GM23338 (cell line): ENCODE results near the gene SCN4B. TPM values are rescaled to one million over a fixed set of nuclear protein-coding genes. Genes with fewer than 3 reads are reported as not detected.

ENCODE experiments used
- ATAC-seq: fragments of 200-7000 bp; cut with Tn5 transposase; 3 replicates; pipeline ENCODE4 v1.9.1; 2020
- DNase-seq: peaks from one replicate; pipeline ENCODE4 v3.0.0-alpha.2; 2015; ENCODE audit warnings: low spot score
- H2AFZ ChIP-seq: fragments of 200-600 bp; sonication (generic); 2 replicates; pipeline ENCODE4 v1.8.0; 2016; ENCODE audit warnings: antibody characterized with exemption, mild to moderate bottlenecking, moderate library complexity
- H3F3A ChIP-seq: fragments of 200-600 bp; sonication (generic); replicated peaks from 2 replicates; pipeline ENCODE4 v1.8.0; 2017; ENCODE audit warnings: antibody characterized with exemption, mixed run types, low read depth
- H3K27ac ChIP-seq: fragments of 200-600 bp; sonication (generic); 2 replicates; pipeline ENCODE4 v1.6.1; 2016; ENCODE audit warnings: low read depth
- H3K27me3 ChIP-seq: fragments of 200-600 bp; sonication (generic); 2 replicates; pipeline ENCODE4 v1.8.0; 2016; ENCODE audit warnings: mild to moderate bottlenecking, mixed run types, moderate library complexity; ENCODE audit not compliant: insufficient read depth
- H3K36me3 ChIP-seq: fragments of 200-600 bp; sonication (generic); 2 replicates; pipeline ENCODE4 v1.8.0; 2016; ENCODE audit warnings: mild to moderate bottlenecking; ENCODE audit not compliant: insufficient read depth
- H3K4me1 ChIP-seq: fragments of 200-600 bp; sonication (generic); 2 replicates; pipeline ENCODE4 v1.8.0; 2016; ENCODE audit warnings: mild to moderate bottlenecking, moderate library complexity; ENCODE audit not compliant: insufficient read depth
- H3K4me2 ChIP-seq: fragments of 200-600 bp; sonication (generic); 2 replicates; pipeline ENCODE4 v1.7.1; 2017; ENCODE audit warnings: mixed run types
- H3K4me3 ChIP-seq: fragments of 200-600 bp; sonication (generic); 2 replicates; pipeline ENCODE4 v1.6.1; 2016; ENCODE audit warnings: mixed run types
- H3K79me2 ChIP-seq: fragments of 200-600 bp; sonication (generic); replicated peaks from 2 replicates; pipeline ENCODE4 v1.8.0; 2017; ENCODE audit warnings: mild to moderate bottlenecking; ENCODE audit not compliant: insufficient read depth
- H3K9me2 ChIP-seq: fragments of 200-600 bp; sonication (generic); 2 replicates; pipeline ENCODE4 v1.8.0; 2017; ENCODE audit not compliant: insufficient read depth
- H4K20me1 ChIP-seq: fragments of 200-600 bp; sonication (generic); replicated peaks from 2 replicates; pipeline ENCODE4 v1.8.0; 2017; ENCODE audit warnings: mild to moderate bottlenecking; ENCODE audit not compliant: insufficient read depth
- H3K27ac Mint-ChIP-seq: 2 replicates; pipeline ENCODE4 v1.8.0; 2020; ENCODE audit warnings: inconsistent platforms, mild to moderate bottlenecking, moderate library complexity, mixed read lengths
- H3K27me3 Mint-ChIP-seq: 3 replicates; pipeline ENCODE4 v1.8.0; 2022; ENCODE audit warnings: low read depth, mild to moderate bottlenecking, moderate library complexity, mixed read lengths, inconsistent platforms; ENCODE audit not compliant: insufficient read depth, poor library complexity
- H3K36me3 Mint-ChIP-seq: 3 replicates; pipeline ENCODE4 v1.8.0; 2021; ENCODE audit warnings: low read depth, mild to moderate bottlenecking, inconsistent platforms, moderate library complexity, mixed read lengths
- H3K4me1 Mint-ChIP-seq: 3 replicates; pipeline ENCODE4 v1.8.0; 2020; ENCODE audit warnings: mild to moderate bottlenecking, inconsistent platforms, mixed read lengths
- H3K4me3 Mint-ChIP-seq: 3 replicates; pipeline ENCODE4 v1.8.0; 2021; ENCODE audit warnings: moderate library complexity, mild to moderate bottlenecking, inconsistent platforms, mixed read lengths
- H3K9me3 Mint-ChIP-seq: 3 replicates; pipeline ENCODE4 v1.8.0; 2020; ENCODE audit warnings: moderate library complexity, mild to moderate bottlenecking, inconsistent platforms, mixed read lengths
- CREB1 ChIP-seq: fragments of 250-450 bp; sonication (Bioruptor Pico); IDR thresholded peaks from 2 replicates; pipeline ENCODE4 v1.5.0; 2020; ENCODE audit warnings: low read depth, mild to moderate bottlenecking, moderate library complexity
- EZH2 ChIP-seq: fragments of 200-600 bp; sonication (generic); IDR thresholded peaks from one replicate; pipeline ENCODE4 v1.8.0; 2017; ENCODE audit warnings: antibody characterized with exemption, mild to moderate bottlenecking, low read depth; ENCODE audit not compliant: unreplicated experiment
- JUNB ChIP-seq: IDR thresholded peaks from one replicate; pipeline ENCODE4 v1.6.1; 2016; ENCODE audit warnings: antibody characterized with exemption; ENCODE audit not compliant: unreplicated experiment
- ZNF114 ChIP-seq: fragments of 250-450 bp; sonication (Bioruptor Pico); IDR thresholded peaks from 2 replicates; pipeline ENCODE4 v1.5.0; 2020; ENCODE audit warnings: mild to moderate bottlenecking, moderate library complexity
- ZNF331 ChIP-seq: fragments of 250-450 bp; sonication (Bioruptor Pico); IDR thresholded peaks from 2 replicates; pipeline ENCODE4 v1.5.0; 2020; ENCODE audit warnings: low read depth, mild to moderate bottlenecking, moderate library complexity
- polyA plus RNA-seq: library from polyadenylated mRNA; unstranded; fragments of >200 nt; fragmentation: Nextera tagmentation; extraction: Ambion mirVana; gene quantifications from 2 replicates; pipeline ENCODE4 v1.2.1, GENCODE V29; 2016
- total RNA-seq: library from RNA; depleted of rRNA; stranded (reverse); fragments of >200 nt; shearing (Covaris generic); gene quantifications from 2 replicates; pipeline ENCODE4 v1.2.3, GENCODE V29; 2014
- TF ChIP-seq, protein P1 (sequence below): IDR thresholded peaks from one replicate; pipeline ENCODE4 v1.6.1; 2018; ENCODE audit warnings: antibody characterized with exemption; ENCODE audit not compliant: unreplicated experiment
- TF ChIP-seq, protein P2 (sequence below): IDR thresholded peaks from 2 replicates; pipeline ENCODE4 v1.6.1; 2016; ENCODE audit warnings: antibody characterized with exemption
- TF ChIP-seq, protein P3 (sequence below): fragments of 250-450 bp; sonication (Bioruptor Pico); IDR thresholded peaks from 2 replicates; pipeline ENCODE4 v1.5.0; 2020; ENCODE audit warnings: mild to moderate bottlenecking, moderate library complexity

SCN4B gene
- total and polyA plus RNA-seq, 2 experiments from 2014 or later: 0.45 to 3.0 TPM

DNA sequence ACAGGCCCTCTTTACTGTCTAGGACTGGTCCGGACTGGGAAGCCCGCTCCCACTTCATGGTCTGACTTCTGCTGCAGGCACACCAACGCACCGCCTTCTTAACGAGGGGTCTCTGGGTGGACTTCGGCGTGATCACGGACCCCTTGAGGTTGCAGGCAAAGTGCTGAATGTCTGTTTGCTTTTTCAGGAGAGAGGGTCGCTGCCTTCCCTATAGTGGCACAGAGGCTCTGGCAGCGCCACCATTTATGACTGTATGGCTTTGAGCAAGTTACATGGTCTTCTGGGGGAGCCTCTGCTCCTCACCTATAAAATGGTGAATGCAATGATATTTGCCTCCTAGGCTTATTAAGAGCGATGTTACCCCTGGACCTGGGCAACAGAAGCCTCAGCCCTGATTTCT, 1.4 kb upstream of the SCN4B start:
- ATAC-seq (no peak), DNase-seq (no peak)
- peak overlapping the region; percentile 98 for H3K4me2 ChIP-seq
- H2AFZ ChIP-seq: peak overlapping the region; percentile 88
- Mint-ChIP-seq H3K4me3 (peak overlapping the region; percentile 78), H3K36me3 (no peaks in the 10 kb centered on the region), H3K9me3 (no peaks in the 10 kb centered on the region), H3K4me1 (peaks cover 63% of the 10 kb centered on the region), H3K27me3 (peaks cover 72% of the 10 kb centered on the region), H3K27ac (no peak overlapping the region)
- H3F3A ChIP-seq: 0 out of 2 replicates have a peak, but pooled peaks cover 3% of the 10 kb centered on the region
- peaks cover 60% of the 10 kb centered on the region for H3K4me1 ChIP-seq
- TF ChIP-seq, protein P1, sequence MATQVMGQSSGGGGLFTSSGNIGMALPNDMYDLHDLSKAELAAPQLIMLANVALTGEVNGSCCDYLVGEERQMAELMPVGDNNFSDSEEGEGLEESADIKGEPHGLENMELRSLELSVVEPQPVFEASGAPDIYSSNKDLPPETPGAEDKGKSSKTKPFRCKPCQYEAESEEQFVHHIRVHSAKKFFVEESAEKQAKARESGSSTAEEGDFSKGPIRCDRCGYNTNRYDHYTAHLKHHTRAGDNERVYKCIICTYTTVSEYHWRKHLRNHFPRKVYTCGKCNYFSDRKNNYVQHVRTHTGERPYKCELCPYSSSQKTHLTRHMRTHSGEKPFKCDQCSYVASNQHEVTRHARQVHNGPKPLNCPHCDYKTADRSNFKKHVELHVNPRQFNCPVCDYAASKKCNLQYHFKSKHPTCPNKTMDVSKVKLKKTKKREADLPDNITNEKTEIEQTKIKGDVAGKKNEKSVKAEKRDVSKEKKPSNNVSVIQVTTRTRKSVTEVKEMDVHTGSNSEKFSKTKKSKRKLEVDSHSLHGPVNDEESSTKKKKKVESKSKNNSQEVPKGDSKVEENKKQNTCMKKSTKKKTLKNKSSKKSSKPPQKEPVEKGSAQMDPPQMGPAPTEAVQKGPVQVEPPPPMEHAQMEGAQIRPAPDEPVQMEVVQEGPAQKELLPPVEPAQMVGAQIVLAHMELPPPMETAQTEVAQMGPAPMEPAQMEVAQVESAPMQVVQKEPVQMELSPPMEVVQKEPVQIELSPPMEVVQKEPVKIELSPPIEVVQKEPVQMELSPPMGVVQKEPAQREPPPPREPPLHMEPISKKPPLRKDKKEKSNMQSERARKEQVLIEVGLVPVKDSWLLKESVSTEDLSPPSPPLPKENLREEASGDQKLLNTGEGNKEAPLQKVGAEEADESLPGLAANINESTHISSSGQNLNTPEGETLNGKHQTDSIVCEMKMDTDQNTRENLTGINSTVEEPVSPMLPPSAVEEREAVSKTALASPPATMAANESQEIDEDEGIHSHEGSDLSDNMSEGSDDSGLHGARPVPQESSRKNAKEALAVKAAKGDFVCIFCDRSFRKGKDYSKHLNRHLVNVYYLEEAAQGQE: no peak
- no peak for TF ChIP-seq JUNB
- no peak for TF ChIP-seq ZNF331 (CRISPR knock-in tag)
- no peak for TF ChIP-seq CREB1 (CRISPR knock-in tag)
- no peaks in the 10 kb centered on the region for H3K9me2 ChIP-seq
- no peaks in the 10 kb centered on the region for H3K79me2 ChIP-seq
- no peak overlapping the region for H3K27ac ChIP-seq
- peak overlapping the region; percentile 94 for H3K4me3 ChIP-seq
- H3K36me3 ChIP-seq: no peaks in the 10 kb centered on the region
- H3K27me3 ChIP-seq: peaks cover 97% of the 10 kb centered on the region
- no peaks in the 10 kb centered on the region for H4K20me1 ChIP-seq

DNA sequence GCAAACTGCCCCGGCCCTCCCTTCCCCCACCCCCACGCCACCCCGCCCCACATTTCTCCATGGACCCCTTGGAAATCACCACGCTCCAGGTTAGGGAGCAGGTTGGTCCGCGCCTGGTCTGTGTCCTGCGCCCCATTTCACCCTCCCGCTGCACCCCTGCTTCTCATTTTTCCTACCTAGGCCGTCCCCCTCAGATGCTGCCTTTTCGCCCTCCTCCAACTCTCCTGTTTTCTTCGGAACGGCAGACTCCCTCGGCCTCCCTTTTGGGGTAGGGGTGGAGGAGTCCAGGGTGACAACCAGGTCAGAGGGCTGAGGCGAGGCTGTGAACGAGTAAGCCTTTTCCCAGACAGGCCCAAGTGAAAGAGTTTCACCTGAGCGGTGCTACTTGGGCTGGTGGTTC, 893 bp upstream of the SCN4B start:
- no peak for DNase-seq

More for the DNA sequence above, 893 bp upstream of the SCN4B start:
- Histone ChIP-seq H3K79me2 (no peaks in the 10 kb centered on the region), H3K36me3 (no peaks in the 10 kb centered on the region), H3K27ac (no peak overlapping the region), H4K20me1 (no peaks in the 10 kb centered on the region), H2AFZ (peak overlapping the region; percentile 88), H3F3A (0 out of 2 replicates have a peak, but pooled peaks cover 3% of the 10 kb centered on the region), H3K9me2 (no peaks in the 10 kb centered on the region), H3K4me2 (peak overlapping the region; percentile 98), H3K4me1 (peaks cover 63% of the 10 kb centered on the region), H3K4me3 (peak overlapping the region; percentile 94), H3K27me3 (peaks cover 97% of the 10 kb centered on the region)
- Mint-ChIP-seq H3K27ac (no peak overlapping the region), H3K4me3 (peak overlapping the region; percentile 78), H3K9me3 (no peaks in the 10 kb centered on the region), H3K4me1 (peaks cover 68% of the 10 kb centered on the region), H3K27me3 (peaks cover 71% of the 10 kb centered on the region), H3K36me3 (no peaks in the 10 kb centered on the region)
- ATAC-seq: no peak
- TF ChIP-seq ZNF114 (CRISPR knock-in tag): no peak
- TF ChIP-seq, protein P2, sequence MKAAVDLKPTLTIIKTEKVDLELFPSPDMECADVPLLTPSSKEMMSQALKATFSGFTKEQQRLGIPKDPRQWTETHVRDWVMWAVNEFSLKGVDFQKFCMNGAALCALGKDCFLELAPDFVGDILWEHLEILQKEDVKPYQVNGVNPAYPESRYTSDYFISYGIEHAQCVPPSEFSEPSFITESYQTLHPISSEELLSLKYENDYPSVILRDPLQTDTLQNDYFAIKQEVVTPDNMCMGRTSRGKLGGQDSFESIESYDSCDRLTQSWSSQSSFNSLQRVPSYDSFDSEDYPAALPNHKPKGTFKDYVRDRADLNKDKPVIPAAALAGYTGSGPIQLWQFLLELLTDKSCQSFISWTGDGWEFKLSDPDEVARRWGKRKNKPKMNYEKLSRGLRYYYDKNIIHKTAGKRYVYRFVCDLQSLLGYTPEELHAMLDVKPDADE: no peak
- TF ChIP-seq EZH2: peak; percentile 81
- TF ChIP-seq JUNB: no peak
- TF ChIP-seq, protein P3, sequence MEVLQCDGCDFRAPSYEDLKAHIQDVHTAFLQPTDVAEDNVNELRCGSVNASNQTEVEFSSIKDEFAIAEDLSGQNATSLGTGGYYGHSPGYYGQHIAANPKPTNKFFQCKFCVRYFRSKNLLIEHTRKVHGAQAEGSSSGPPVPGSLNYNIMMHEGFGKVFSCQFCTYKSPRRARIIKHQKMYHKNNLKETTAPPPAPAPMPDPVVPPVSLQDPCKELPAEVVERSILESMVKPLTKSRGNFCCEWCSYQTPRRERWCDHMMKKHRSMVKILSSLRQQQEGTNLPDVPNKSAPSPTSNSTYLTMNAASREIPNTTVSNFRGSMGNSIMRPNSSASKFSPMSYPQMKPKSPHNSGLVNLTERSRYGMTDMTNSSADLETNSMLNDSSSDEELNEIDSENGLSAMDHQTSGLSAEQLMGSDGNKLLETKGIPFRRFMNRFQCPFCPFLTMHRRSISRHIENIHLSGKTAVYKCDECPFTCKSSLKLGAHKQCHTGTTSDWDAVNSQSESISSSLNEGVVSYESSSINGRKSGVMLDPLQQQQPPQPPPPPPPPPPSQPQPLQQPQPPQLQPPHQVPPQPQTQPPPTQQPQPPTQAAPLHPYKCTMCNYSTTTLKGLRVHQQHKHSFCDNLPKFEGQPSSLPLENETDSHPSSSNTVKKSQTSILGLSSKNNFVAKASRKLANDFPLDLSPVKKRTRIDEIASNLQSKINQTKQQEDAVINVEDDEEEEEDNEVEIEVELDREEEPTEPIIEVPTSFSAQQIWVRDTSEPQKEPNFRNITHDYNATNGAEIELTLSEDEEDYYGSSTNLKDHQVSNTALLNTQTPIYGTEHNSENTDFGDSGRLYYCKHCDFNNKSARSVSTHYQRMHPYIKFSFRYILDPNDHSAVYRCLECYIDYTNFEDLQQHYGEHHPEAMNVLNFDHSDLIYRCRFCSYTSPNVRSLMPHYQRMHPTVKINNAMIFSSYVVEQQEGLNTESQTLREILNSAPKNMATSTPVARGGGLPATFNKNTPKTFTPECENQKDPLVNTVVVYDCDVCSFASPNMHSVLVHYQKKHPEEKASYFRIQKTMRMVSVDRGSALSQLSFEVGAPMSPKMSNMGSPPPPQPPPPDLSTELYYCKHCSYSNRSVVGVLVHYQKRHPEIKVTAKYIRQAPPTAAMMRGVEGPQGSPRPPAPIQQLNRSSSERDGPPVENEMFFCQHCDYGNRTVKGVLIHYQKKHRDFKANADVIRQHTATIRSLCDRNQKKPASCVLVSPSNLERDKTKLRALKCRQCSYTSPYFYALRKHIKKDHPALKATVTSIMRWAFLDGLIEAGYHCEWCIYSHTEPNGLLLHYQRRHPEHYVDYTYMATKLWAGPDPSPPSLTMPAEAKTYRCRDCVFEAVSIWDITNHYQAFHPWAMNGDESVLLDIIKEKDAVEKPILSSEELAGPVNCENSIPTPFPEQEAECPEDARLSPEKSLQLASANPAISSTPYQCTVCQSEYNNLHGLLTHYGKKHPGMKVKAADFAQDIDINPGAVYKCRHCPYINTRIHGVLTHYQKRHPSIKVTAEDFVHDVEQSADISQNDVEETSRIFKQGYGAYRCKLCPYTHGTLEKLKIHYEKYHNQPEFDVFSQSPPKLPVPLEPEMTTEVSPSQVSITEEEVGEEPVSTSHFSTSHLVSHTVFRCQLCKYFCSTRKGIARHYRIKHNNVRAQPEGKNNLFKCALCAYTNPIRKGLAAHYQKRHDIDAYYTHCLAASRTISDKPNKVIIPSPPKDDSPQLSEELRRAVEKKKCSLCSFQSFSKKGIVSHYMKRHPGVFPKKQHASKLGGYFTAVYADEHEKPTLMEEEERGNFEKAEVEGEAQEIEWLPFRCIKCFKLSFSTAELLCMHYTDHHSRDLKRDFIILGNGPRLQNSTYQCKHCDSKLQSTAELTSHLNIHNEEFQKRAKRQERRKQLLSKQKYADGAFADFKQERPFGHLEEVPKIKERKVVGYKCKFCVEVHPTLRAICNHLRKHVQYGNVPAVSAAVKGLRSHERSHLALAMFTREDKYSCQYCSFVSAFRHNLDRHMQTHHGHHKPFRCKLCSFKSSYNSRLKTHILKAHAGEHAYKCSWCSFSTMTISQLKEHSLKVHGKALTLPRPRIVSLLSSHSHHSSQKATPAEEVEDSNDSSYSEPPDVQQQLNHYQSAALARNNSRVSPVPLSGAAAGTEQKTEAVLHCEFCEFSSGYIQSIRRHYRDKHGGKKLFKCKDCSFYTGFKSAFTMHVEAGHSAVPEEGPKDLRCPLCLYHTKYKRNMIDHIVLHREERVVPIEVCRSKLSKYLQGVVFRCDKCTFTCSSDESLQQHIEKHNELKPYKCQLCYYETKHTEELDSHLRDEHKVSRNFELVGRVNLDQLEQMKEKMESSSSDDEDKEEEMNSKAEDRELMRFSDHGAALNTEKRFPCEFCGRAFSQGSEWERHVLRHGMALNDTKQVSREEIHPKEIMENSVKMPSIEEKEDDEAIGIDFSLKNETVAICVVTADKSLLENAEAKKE (CRISPR knock-in tag): no peak
